Type B pancreatic cell (in vitro differentiated cells): ENCODE measurements around the gene LMO4. TPM values are rescaled to one million over a fixed set of nuclear protein-coding genes. Genes with fewer than 3 reads are reported as not detected.

Experiments used
- DNase-seq: peaks from one replicate; pipeline ENCODE4 v3.0.0; 2021; ENCODE audit warnings: mixed read lengths; ENCODE audit not compliant: unreplicated experiment; ENCODE audit errors: extremely low spot score
- H3K27ac Mint-ChIP-seq: 2 replicates; pipeline ENCODE4 v1.8.0; 2021; ENCODE audit warnings: mild to moderate bottlenecking, mixed read lengths
- H3K27me3 Mint-ChIP-seq: 2 replicates; pipeline ENCODE4 v1.8.0; 2021; ENCODE audit warnings: mixed read lengths
- H3K36me3 Mint-ChIP-seq: 2 replicates; pipeline ENCODE4 v1.8.0; 2021; ENCODE audit warnings: mixed read lengths
- H3K4me1 Mint-ChIP-seq: one replicate; pipeline ENCODE4 v1.8.0; 2021; ENCODE audit warnings: mixed read lengths; ENCODE audit not compliant: unreplicated experiment
- H3K4me3 Mint-ChIP-seq: 2 replicates; pipeline ENCODE4 v1.8.0; 2021; ENCODE audit warnings: mild to moderate bottlenecking, mixed read lengths
- H3K9me3 Mint-ChIP-seq: 2 replicates; pipeline ENCODE4 v1.8.0; 2021; ENCODE audit warnings: mixed read lengths
- total RNA-seq: library from RNA; stranded (reverse); gene quantifications from 2 replicates; pipeline ENCODE4 v1.2.1, GENCODE V29; 2021; ENCODE audit warnings: low replicate concordance
- TF ChIP-seq, protein P1 (sequence below): fragments of 200-600 bp; sonication (generic); conservative IDR thresholded peaks from 2 replicates; pipeline ENCODE4 v1.5.0; 2021; ENCODE audit warnings: antibody characterized with exemption, mild to moderate bottlenecking

Gene LMO4
- total RNA-seq, 1 donor from 2014 or later: 114 TPM

GRCh38 chr1:87356591-87356990 lies 27.9 kb downstream of the LMO4 start:
- no peak overlapping the region for H3K27ac Mint-ChIP-seq
- H3K36me3 Mint-ChIP-seq: peaks cover 11% of the 10 kb centered on the region
- no peaks in the 10 kb centered on the region for H3K9me3 Mint-ChIP-seq
- TF ChIP-seq, protein P1, sequence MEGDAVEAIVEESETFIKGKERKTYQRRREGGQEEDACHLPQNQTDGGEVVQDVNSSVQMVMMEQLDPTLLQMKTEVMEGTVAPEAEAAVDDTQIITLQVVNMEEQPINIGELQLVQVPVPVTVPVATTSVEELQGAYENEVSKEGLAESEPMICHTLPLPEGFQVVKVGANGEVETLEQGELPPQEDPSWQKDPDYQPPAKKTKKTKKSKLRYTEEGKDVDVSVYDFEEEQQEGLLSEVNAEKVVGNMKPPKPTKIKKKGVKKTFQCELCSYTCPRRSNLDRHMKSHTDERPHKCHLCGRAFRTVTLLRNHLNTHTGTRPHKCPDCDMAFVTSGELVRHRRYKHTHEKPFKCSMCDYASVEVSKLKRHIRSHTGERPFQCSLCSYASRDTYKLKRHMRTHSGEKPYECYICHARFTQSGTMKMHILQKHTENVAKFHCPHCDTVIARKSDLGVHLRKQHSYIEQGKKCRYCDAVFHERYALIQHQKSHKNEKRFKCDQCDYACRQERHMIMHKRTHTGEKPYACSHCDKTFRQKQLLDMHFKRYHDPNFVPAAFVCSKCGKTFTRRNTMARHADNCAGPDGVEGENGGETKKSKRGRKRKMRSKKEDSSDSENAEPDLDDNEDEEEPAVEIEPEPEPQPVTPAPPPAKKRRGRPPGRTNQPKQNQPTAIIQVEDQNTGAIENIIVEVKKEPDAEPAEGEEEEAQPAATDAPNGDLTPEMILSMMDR: no peak
- no peaks in the 10 kb centered on the region for H3K27me3 Mint-ChIP-seq
- H3K4me1 Mint-ChIP-seq: peaks cover 10% of the 10 kb centered on the region
- DNase-seq: no peak
- H3K4me3 Mint-ChIP-seq: no peak overlapping the region

GRCh38 chr1:87358219-87358618 lies 29.5 kb downstream of the LMO4 start:
- no peak for DNase-seq
- peaks cover 11% of the 10 kb centered on the region for H3K36me3 Mint-ChIP-seq
- peaks cover 10% of the 10 kb centered on the region for H3K4me1 Mint-ChIP-seq
- H3K9me3 Mint-ChIP-seq: no peaks in the 10 kb centered on the region
- H3K27me3 Mint-ChIP-seq: no peaks in the 10 kb centered on the region
- no peak overlapping the region for H3K4me3 Mint-ChIP-seq
- H3K27ac Mint-ChIP-seq: no peak overlapping the region
- TF ChIP-seq, protein P1: no peak

DNA sequence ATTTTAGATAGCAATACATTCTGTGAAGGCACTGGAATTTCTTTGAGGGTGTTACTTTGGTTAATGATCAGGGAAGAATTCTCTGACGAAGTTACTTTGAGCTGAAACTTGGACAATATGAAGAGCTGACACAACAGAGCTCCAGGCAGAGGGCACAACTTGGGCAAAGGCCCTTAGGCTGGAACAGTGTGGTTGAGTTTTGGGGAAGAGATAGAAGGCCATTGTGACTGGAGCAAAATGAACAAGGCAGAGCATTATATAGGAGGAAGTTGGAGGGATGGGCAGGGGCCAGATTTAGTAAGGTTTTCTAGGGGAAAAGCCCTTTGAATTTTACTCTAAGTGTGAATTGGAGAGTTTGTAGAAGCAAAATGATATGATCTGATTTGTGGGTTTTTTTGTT lies 30.9 kb downstream of the LMO4 start:
- Mint-ChIP-seq H3K4me1 (peaks cover 10% of the 10 kb centered on the region), H3K27me3 (no peaks in the 10 kb centered on the region), H3K4me3 (no peak overlapping the region), H3K9me3 (no peaks in the 10 kb centered on the region), H3K27ac (no peak overlapping the region), H3K36me3 (peaks cover 6% of the 10 kb centered on the region)
- TF ChIP-seq, protein P1: no peak
- no peak for DNase-seq

DNA sequence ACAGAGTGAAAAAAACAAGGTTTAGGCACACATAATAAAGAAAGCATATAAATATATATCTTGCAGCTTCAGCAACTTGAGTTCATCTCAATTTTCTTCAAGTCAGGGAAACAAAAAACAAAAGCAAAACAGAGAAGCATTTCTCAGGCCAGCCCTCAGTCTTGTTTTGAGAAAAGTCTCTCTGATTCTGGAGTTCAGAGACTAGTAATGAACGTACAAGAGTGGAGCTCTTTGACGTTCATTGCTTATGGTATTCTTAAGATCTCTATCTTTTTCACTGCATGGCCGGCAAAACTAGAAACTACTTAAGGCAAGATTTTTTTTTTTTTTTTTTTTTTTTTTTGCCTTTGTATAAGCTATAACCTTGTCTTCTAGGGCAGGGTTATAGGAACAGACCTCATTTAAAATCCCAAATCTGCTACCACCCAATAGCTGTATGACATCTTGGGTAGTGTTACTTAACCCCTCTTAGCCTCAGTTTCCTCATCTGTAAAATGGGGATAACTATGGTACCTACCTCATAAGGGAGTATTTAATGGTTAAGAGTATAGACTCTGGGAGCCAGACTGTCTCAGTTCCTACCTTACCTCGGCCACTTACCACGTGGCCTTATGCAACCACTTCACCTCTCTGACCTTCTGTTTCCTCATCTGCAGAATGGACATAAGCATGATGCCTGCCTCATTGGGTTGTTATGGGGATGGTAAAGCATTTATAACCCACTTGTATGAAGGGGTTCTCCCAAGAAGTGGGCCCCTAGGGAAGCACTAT lies 33.6 kb downstream of the LMO4 start:
- no peak overlapping the region for H3K27ac Mint-ChIP-seq
- TF ChIP-seq, protein P1: no peak
- H3K36me3 Mint-ChIP-seq: peaks cover 13% of the 10 kb centered on the region
- H3K4me3 Mint-ChIP-seq: no peak overlapping the region
- H3K9me3 Mint-ChIP-seq: peaks cover 3% of the 10 kb centered on the region
- no peak for DNase-seq
- H3K4me1 Mint-ChIP-seq: peaks cover 7% of the 10 kb centered on the region
- no peaks in the 10 kb centered on the region for H3K27me3 Mint-ChIP-seq

DNA sequence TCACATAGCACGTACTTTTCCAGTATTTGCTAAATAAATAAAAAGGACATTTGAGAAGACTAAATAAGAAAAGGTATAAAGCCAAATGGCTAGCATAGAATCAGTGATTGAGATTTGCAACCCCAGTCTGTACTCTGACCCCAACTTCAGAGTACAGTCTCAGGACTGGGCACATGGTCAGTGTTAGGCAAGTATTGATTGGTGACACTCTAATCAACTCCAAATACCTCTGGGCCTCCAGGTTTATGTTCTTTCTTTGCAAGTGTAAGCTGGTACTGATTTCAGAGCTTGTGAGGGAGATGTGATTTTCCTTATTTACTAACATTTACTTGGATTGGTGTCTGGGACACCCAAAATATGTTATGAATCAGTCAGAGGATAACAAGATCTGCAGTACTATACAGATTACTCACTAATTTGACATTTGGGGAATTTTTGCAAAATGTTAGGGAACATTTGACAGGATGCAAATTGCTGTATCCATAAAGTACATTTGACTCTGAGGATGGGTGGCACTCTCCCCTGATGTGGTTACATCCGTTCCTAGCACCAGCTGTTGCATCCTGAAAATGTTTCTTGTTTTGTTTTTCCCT lies 34.2 kb downstream of the LMO4 start:
- Mint-ChIP-seq H3K9me3 (peaks cover 3% of the 10 kb centered on the region), H3K36me3 (peaks cover 13% of the 10 kb centered on the region), H3K4me3 (no peak overlapping the region), H3K27ac (no peak overlapping the region), H3K27me3 (no peaks in the 10 kb centered on the region), H3K4me1 (peaks cover 7% of the 10 kb centered on the region)
- TF ChIP-seq, protein P1: no peak
- DNase-seq: no peak
